GM12878 (cell line): ENCODE data around the gene DLG2. TPM values are rescaled to one million over a fixed set of nuclear protein-coding genes. Genes with fewer than 3 reads are reported as not detected.

Experiments
- ATAC-seq: fragments of 200-7000 bp; cut with Tn5 transposase; 3 replicates; pipeline ENCODE4 v1.9.1; 2020; ENCODE audit warnings: mild to moderate bottlenecking, moderate library complexity
- BruUV-seq: library from RNA; stranded (reverse); fragments of 400-500 nt; replicated peaks from 2 replicates; lab custom pipeline; 2021; lab: Mats Ljungman, UMichigan
- CTCF ChIA-PET: fragments of 300-600 bp; sonication (Branson Sonifier 250); formaldehyde crosslinking; extraction: SDS; loops from one replicate; lab custom pipeline; 2021; ENCODE audit warnings: inconsistent platforms; lab: Yijun Ruan, JAX
- POLR2A ChIA-PET: fragments of 350-600 bp; formaldehyde crosslinking; extraction: SDS; loops from one replicate; lab custom pipeline; 2021; ENCODE audit warnings: inconsistent platforms; lab: Charles Lee
- RAD21 ChIA-PET: fragments of 300-600 bp; sonication (Branson Sonifier 250); formaldehyde crosslinking; loops from one replicate; lab custom pipeline; 2023; ENCODE audit warnings: antibody characterized with exemption; ENCODE audit not compliant: unreplicated experiment; lab: Charles Lee
- SMC1A ChIA-PET: fragments of 300-600 bp; sonication (Branson Sonifier 250); formaldehyde crosslinking; loops from one replicate; lab custom pipeline; 2023; ENCODE audit not compliant: unreplicated experiment, uncharacterized antibody; lab: Charles Lee
- DNase-seq: peaks from one replicate; pipeline ENCODE4 v3.0.0-alpha.2; 2011; ENCODE audit warnings: low read depth, low spot score
- FAIRE-seq: peaks from 3 replicates; lab custom pipeline; 2011; peaks lifted over from hg19 to GRCh38; lab: Jason Lieb, UNC
- H2AFZ ChIP-seq: 2 replicates; pipeline ENCODE4 v1.6.0; 2011; ENCODE audit warnings: low read depth, low read length, control low read depth; ENCODE audit not compliant: control insufficient read depth
- H3K27ac ChIP-seq: 2 replicates; pipeline ENCODE4 v1.5.1; 2011; ENCODE audit warnings: control low read depth; ENCODE audit not compliant: control insufficient read depth, insufficient read depth
- H3K27me3 ChIP-seq, 2 experiments: replicated peaks in 1 of 2; 2 replicates each; pipeline versions ENCODE4 v1.6.0 to v1.6.1; 2011; ENCODE audit warnings: low read length in 1 of 2; ENCODE audit not compliant: control insufficient read depth in 2 of 2, insufficient read depth in 2 of 2
- H3K36me3 ChIP-seq, 2 experiments: 2 replicates each; pipeline ENCODE4 v1.5.1; 2011; ENCODE audit warnings: low read length in 1 of 2; ENCODE audit not compliant: control insufficient read depth in 2 of 2, insufficient read depth in 2 of 2
- H3K4me1 ChIP-seq: 2 replicates; pipeline ENCODE4 v1.6.1; 2011; ENCODE audit warnings: mild to moderate bottlenecking, low read length, moderate library complexity, mixed read lengths; ENCODE audit not compliant: control insufficient read depth, insufficient read depth
- H3K4me2 ChIP-seq: 2 replicates; pipeline ENCODE4 v1.6.0; 2011; ENCODE audit warnings: control low read depth; ENCODE audit not compliant: control insufficient read depth, insufficient read depth
- H3K4me3 ChIP-seq: fragments of 200-600 bp; sonication (generic); 2 replicates; pipeline ENCODE4 v1.5.1; 2016
- H3K79me2 ChIP-seq: 2 replicates; pipeline ENCODE4 v1.6.0; 2011; ENCODE audit warnings: low read length; ENCODE audit not compliant: control insufficient read depth, insufficient read depth
- H3K9ac ChIP-seq: 2 replicates; pipeline ENCODE4 v1.8.0; 2011; ENCODE audit warnings: low read length, control low read depth, mixed read lengths; ENCODE audit not compliant: control insufficient read depth, insufficient read depth
- H3K9me3 ChIP-seq: replicated peaks from 3 replicates; pipeline ENCODE4 v1.5.1; 2011; ENCODE audit warnings: mild to moderate bottlenecking, low read length; ENCODE audit not compliant: control insufficient read depth, insufficient read depth
- H4K20me1 ChIP-seq: 2 replicates; pipeline ENCODE4 v1.6.0; 2011; ENCODE audit not compliant: control insufficient read depth, insufficient read depth
- BHLHE40 ChIP-seq, 2 experiments: fragments of 450-650 bp in 1 of 2; IDR thresholded peaks; 2 replicates each; pipeline ENCODE4 v1.6.1; 2011 to 2017; ENCODE audit warnings: low read depth in 2 of 2, borderline replicate concordance in 1 of 2, improper control_type of control experiment in 1 of 2, low read length in 1 of 2, mild to moderate bottlenecking in 1 of 2
- CBFB ChIP-seq: IDR thresholded peaks from 2 replicates; pipeline ENCODE4 v1.6.1; 2016; ENCODE audit warnings: antibody characterized with exemption, low read depth
- CBX3 ChIP-seq: fragments of 200-600 bp; sonication (generic); IDR thresholded peaks from 2 replicates; pipeline ENCODE4 v1.6.1; 2016; ENCODE audit warnings: low read depth, borderline replicate concordance
- CBX5 ChIP-seq: sonication (generic); IDR thresholded peaks from 2 replicates; pipeline ENCODE4 v1.6.1; 2016; ENCODE audit warnings: low read depth, moderate library complexity, mild to moderate bottlenecking, inconsistent platforms
- RCOR1 ChIP-seq: conservative IDR thresholded peaks from 2 replicates; pipeline ENCODE4 v1.6.1; 2012; ENCODE audit warnings: low read depth, low read length, improper control_type of control experiment
- SREBF1 ChIP-seq: IDR thresholded peaks from 2 replicates; pipeline ENCODE4 v1.6.1; 2012; ENCODE audit warnings: mild to moderate bottlenecking, low read length
- WGBS: methylation state at CpG from one replicate; pipeline ENCODE4 v1.1.6; 2016; ENCODE audit warnings: low lambda C conversion rate; ENCODE audit not compliant: insufficient replicate concordance, insufficient coverage; ENCODE audit errors: missing lambda C conversion rate; 5-methylcytosine and 5-hydroxymethylcytosine counted together
- in situ Hi-C: fragments of 300-500 bp; cut with MboI; formaldehyde crosslinking; loops from 9 replicates; pipeline ENCODE4 v1.14.3; 2018; ENCODE audit warnings: mixed read lengths
- intact Hi-C: fragments of 100-400 bp; cut with micrococcal nuclease; formaldehyde crosslinking; loops from one replicate; pipeline ENCODE4 v1.14.2; 2022; ENCODE audit not compliant: unreplicated experiment
- polyA plus RNA-seq, 11 experiments: library from polyadenylated mRNA; depleted of rRNA in 4 of 11; unstranded in 6 of 11; stranded (reverse) in 5 of 11; fragments of >200 nt; fragmentation: Nextera tagmentation in 4 of 11; fragmentation: Illumina TruSeq in 1 of 11; extraction: Ambion mirVana in 4 of 11; extraction: Trizol in 1 of 11; gene quantifications; 1 replicate in 1 of 11; 2 replicates in 10 of 11; pipeline versions ENCODE4 v1.2.1 to v1.2.3, GENCODE V29; 2011 to 2016; ENCODE audit warnings: inconsistent platforms in 2 of 11, missing spikeins in 2 of 11, low read depth in 1 of 11
- total RNA-seq, 4 experiments: library from RNA; depleted of rRNA in 3 of 4; stranded (reverse); fragments of >200 nt in 3 of 4; fragmentation: Illumina TruSeq in 1 of 4; extraction: Trizol in 1 of 4; gene quantifications; 2 replicates each; pipeline versions ENCODE4 v1.2.1 to v1.2.3, GENCODE V29; 2013 to 2021
- TF ChIP-seq, protein P1 (sequence below): IDR thresholded peaks from 2 replicates; pipeline ENCODE4 v1.6.1; 2012; ENCODE audit warnings: mild to moderate bottlenecking, low read depth, low read length
- TF ChIP-seq, protein P2 (sequence below): fragments of 450-650 bp; IDR thresholded peaks from 2 replicates; pipeline ENCODE4 v1.6.1; 2017; ENCODE audit warnings: mild to moderate bottlenecking

DLG2 gene
- total and polyA plus RNA-seq, 10 of the 15 experiments (the other 5 are each of a cell fraction or from before 2014, with no cell fraction given) = 0.09 to 0.98 (median 0.35) TPM

DNA sequence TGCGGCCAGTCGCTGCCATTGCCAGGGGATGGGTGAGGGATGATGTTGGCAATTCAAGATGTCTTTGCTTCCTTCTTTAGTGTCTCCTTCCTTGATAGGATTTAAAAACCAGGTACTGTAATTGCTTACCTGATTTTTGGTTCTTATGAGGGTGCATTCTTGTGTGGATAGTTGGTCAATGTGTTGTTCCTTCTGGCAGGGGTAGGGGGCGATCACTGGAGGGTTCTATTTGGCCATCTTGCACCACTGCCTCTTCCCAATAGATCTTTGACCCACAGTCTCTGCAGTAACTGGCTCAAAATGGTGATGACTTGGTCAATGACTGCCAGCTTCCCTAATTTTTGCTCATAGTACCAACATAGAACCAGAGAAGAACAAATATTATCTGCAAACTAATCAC is 680.1 kb downstream of the DLG2 start (continued):
- TF ChIP-seq, protein P1, sequence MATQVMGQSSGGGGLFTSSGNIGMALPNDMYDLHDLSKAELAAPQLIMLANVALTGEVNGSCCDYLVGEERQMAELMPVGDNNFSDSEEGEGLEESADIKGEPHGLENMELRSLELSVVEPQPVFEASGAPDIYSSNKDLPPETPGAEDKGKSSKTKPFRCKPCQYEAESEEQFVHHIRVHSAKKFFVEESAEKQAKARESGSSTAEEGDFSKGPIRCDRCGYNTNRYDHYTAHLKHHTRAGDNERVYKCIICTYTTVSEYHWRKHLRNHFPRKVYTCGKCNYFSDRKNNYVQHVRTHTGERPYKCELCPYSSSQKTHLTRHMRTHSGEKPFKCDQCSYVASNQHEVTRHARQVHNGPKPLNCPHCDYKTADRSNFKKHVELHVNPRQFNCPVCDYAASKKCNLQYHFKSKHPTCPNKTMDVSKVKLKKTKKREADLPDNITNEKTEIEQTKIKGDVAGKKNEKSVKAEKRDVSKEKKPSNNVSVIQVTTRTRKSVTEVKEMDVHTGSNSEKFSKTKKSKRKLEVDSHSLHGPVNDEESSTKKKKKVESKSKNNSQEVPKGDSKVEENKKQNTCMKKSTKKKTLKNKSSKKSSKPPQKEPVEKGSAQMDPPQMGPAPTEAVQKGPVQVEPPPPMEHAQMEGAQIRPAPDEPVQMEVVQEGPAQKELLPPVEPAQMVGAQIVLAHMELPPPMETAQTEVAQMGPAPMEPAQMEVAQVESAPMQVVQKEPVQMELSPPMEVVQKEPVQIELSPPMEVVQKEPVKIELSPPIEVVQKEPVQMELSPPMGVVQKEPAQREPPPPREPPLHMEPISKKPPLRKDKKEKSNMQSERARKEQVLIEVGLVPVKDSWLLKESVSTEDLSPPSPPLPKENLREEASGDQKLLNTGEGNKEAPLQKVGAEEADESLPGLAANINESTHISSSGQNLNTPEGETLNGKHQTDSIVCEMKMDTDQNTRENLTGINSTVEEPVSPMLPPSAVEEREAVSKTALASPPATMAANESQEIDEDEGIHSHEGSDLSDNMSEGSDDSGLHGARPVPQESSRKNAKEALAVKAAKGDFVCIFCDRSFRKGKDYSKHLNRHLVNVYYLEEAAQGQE = no peak
- TF ChIP-seq CBX3 (no peak), CBFB (no peak), RCOR1 (no peak), SREBF1 (no peak), CBX5 (no peak)

DNA sequence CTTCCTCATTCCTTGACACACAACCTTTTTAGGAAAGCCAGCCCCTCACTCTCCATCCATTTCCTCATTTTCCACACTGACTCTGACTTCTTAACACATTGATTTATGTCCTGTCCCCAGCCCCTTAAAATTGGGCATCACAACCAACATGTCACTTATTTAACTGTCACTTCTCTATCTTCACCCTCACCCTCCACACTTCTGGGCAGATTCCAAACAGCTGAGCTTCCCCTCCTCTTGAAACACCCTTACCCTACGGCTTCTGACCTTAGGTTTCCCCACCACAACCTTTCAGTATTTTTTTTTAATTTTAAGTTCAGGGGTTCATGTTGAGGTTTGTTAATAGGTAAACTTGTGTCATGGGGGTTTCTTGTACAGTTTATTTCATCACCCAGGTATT is 696.3 kb downstream of the DLG2 start:
- Histone ChIP-seq H3K4me1 (no peaks in the 10 kb centered on the region), H3K9ac (no peak overlapping the region), H2AFZ (no peak overlapping the region), H4K20me1 (no peaks in the 10 kb centered on the region), H3K27me3 (no peaks in the 10 kb centered on the region), H3K4me3 (no peak overlapping the region), H3K36me3 (no peaks in the 10 kb centered on the region), H3K4me2 (no peak overlapping the region), H3K27ac (no peak overlapping the region), H3K79me2 (no peaks in the 10 kb centered on the region), H3K9me3 (no peaks in the 10 kb centered on the region)
- RAD21 ChIA-PET = no interaction called here
- TF ChIP-seq BHLHE40 (IDR thresholded peaks at IDR 0.05; ENCODE audit: borderline replicate concordance in 1 of 2, low read depth in 2 of 2, low read length in 1 of 2) = no peak
- TF ChIP-seq, protein P2, sequence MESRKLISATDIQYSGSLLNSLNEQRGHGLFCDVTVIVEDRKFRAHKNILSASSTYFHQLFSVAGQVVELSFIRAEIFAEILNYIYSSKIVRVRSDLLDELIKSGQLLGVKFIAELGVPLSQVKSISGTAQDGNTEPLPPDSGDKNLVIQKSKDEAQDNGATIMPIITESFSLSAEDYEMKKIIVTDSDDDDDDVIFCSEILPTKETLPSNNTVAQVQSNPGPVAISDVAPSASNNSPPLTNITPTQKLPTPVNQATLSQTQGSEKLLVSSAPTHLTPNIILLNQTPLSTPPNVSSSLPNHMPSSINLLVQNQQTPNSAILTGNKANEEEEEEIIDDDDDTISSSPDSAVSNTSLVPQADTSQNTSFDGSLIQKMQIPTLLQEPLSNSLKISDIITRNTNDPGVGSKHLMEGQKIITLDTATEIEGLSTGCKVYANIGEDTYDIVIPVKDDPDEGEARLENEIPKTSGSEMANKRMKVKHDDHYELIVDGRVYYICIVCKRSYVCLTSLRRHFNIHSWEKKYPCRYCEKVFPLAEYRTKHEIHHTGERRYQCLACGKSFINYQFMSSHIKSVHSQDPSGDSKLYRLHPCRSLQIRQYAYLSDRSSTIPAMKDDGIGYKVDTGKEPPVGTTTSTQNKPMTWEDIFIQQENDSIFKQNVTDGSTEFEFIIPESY = no peak
- POLR2A ChIA-PET = no interaction called here
- DNase-seq (no peak), ATAC-seq (no peak), FAIRE-seq (no peak)
- CTCF ChIA-PET = no interaction called here
- in situ Hi-C loops (no loop called here), intact Hi-C loops (no loop called here)
- 0% methylated on average over 1 of the region's 1 CpG for WGBS
- SMC1A ChIA-PET = no interaction called here
- BruUV-seq = no TSS peak
